ENCODE results near the gene TUBGCP5. TPM values are rescaled to one million over a fixed set of nuclear protein-coding genes. Genes with fewer than 3 reads are reported as not detected.
"Not testable (repeated sequence)": the region's sequence is repeated elsewhere in the genome, so short reads cannot be mapped to it uniquely, and the experiment has no call there.

Gene TUBGCP5
- total RNA-seq, 2 donors from 2014 or later, result 23.0 to 24.7 TPM

DNA sequence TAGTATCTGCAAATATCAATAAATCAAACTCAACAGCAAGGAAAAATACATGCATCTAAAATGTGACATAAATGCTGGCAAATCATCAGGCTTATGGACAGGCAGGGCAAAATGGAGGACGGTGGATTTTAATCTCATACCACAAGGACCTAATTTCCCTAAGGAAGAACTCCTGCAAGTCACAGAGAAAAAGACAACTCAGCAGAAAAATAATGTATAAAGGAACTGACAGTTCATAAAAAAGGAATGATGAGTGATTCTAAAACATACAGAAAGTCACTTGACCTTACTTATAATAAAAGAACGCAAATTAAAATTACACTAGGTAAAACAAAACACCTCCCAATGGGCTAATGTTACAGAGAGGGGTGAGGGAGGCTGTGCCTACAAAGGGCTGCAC lies 17.2 kb downstream of the TUBGCP5 start:
- Mint-ChIP-seq H3K27ac (no peak overlapping the region), H3K36me3 (ENCODE audit: low read depth) (peaks cover 60% of the 10 kb centered on the region), H3K9me3 (no peaks in the 10 kb centered on the region), H3K27me3 (ENCODE audit: insufficient read depth) (no peaks in the 10 kb centered on the region), H3K4me1 (no peaks in the 10 kb centered on the region), H3K4me3 (no peak overlapping the region)
- Histone ChIP-seq H3K9me3 (ENCODE audit: control insufficient read depth, low read length) (no peaks in the 10 kb centered on the region), H3K4me3 (ENCODE audit: low read length) (no peak overlapping the region), H3K36me3 (ENCODE audit: control insufficient read depth, insufficient read depth, low read length) (peaks cover 88% of the 10 kb centered on the region), H3K9ac (ENCODE audit: extremely low read depth, low read length, poor library complexity, severe bottlenecking) (no peak overlapping the region), H3K27ac (ENCODE audit: low read depth, low read length) (no peak overlapping the region), H3K4me1 (ENCODE audit: control insufficient read depth, insufficient read depth, low read length) (no peaks in the 10 kb centered on the region), H3K27me3 (ENCODE audit: control insufficient read depth, insufficient read depth, low read length, poor library complexity, severe bottlenecking) (no peaks in the 10 kb centered on the region)
- 90% methylated on average over 1 of the region's 2 CpGs; no CpG with 5 or more reads in 1 of the 2 experiments for WGBS, 2 experiments (ENCODE audit: insufficient coverage in 1 of 2, insufficient read length in 1 of 2)
- no peak for DNase-seq
- TF ChIP-seq, protein P1, sequence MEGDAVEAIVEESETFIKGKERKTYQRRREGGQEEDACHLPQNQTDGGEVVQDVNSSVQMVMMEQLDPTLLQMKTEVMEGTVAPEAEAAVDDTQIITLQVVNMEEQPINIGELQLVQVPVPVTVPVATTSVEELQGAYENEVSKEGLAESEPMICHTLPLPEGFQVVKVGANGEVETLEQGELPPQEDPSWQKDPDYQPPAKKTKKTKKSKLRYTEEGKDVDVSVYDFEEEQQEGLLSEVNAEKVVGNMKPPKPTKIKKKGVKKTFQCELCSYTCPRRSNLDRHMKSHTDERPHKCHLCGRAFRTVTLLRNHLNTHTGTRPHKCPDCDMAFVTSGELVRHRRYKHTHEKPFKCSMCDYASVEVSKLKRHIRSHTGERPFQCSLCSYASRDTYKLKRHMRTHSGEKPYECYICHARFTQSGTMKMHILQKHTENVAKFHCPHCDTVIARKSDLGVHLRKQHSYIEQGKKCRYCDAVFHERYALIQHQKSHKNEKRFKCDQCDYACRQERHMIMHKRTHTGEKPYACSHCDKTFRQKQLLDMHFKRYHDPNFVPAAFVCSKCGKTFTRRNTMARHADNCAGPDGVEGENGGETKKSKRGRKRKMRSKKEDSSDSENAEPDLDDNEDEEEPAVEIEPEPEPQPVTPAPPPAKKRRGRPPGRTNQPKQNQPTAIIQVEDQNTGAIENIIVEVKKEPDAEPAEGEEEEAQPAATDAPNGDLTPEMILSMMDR (conservative IDR thresholded peaks at IDR 0.05), result no peak

DNA sequence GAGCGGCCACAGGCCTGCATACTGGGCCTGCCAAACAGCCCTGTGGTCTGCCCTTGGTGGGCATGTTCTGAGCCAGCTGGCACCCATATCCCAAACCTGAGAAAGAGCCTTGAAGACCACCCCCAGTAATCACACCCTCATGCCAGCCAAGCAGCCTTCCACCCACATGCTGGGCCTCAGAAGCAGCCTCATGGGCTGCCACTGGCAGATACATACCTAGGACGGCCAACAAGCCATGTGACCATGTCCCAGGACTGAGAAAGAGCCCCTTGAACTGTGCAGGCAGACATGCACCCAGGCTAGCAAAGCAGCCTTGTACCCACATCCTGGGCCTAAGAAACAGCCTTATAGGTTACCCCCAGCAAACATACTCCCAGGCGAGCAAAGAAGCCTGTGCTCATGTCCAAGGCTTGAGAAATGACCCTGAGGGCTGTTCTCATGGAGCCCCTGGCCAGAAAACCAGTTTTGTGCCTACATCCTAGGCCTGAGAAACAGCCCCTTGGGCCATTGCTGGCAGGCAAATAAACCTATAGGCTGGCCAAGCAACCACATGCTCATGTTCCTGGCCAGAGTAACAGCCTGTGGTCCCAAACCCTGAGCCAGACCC lies 24.9 kb downstream of the TUBGCP5 start:
- Histone ChIP-seq H3K36me3 (ENCODE audit: control insufficient read depth, insufficient read depth, low read length) (peaks cover 70% of the 10 kb centered on the region), H3K27me3 (ENCODE audit: control insufficient read depth, insufficient read depth, low read length, poor library complexity, severe bottlenecking) (no peaks in the 10 kb centered on the region), H3K9ac (ENCODE audit: extremely low read depth, low read length, poor library complexity, severe bottlenecking) (no peak overlapping the region), H3K4me1 (ENCODE audit: control insufficient read depth, insufficient read depth, low read length) (no peaks in the 10 kb centered on the region), H3K9me3 (ENCODE audit: control insufficient read depth, low read length) (no peaks in the 10 kb centered on the region), H3K27ac (ENCODE audit: low read depth, low read length) (no peak overlapping the region), H3K4me3 (ENCODE audit: low read length) (no peak overlapping the region)
- Mint-ChIP-seq H3K9me3 (no peaks in the 10 kb centered on the region), H3K27ac (no peak overlapping the region), H3K4me1 (no peaks in the 10 kb centered on the region), H3K27me3 (ENCODE audit: insufficient read depth) (no peaks in the 10 kb centered on the region), H3K4me3 (no peak overlapping the region), H3K36me3 (ENCODE audit: low read depth) (peaks cover 62% of the 10 kb centered on the region)
- TF ChIP-seq, protein P1 (conservative IDR thresholded peaks at IDR 0.05), result no peak
- no peak for DNase-seq
- 89 to 93% methylated on average over 1 to 3 of the region's 3 CpGs for WGBS, 2 experiments (ENCODE audit: insufficient coverage in 1 of 2, insufficient read length in 1 of 2)

DNA sequence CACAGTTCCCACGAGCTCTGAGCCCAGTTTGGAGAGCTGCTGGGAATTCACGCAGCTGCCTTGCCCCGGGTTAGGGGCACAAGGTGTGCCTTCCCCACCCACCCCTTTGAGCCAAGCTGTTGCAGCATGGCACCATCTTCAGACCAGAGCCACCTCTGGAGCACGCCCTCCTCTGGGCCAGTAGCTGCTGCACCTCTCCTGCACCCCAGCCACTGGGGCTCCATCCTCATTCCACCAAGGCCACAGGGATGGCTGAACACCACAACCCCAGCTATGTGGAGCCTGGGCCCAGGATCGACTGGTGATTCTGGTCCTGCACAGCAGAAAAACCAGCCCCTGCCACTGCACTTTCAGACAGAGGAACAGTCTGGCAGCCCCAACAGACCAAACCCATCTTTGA lies 25.7 kb downstream of the TUBGCP5 start:
- Histone ChIP-seq H3K9ac (ENCODE audit: extremely low read depth, low read length, poor library complexity, severe bottlenecking) (no peak overlapping the region), H3K4me3 (ENCODE audit: low read length) (no peak overlapping the region), H3K27ac (ENCODE audit: low read depth, low read length) (no peak overlapping the region), H3K4me1 (ENCODE audit: control insufficient read depth, insufficient read depth, low read length) (no peaks in the 10 kb centered on the region), H3K27me3 (ENCODE audit: control insufficient read depth, insufficient read depth, low read length, poor library complexity, severe bottlenecking) (no peaks in the 10 kb centered on the region), H3K9me3 (ENCODE audit: control insufficient read depth, low read length) (no peaks in the 10 kb centered on the region), H3K36me3 (ENCODE audit: control insufficient read depth, insufficient read depth, low read length) (peaks cover 70% of the 10 kb centered on the region)
- Mint-ChIP-seq H3K36me3 (ENCODE audit: low read depth) (peaks cover 61% of the 10 kb centered on the region), H3K4me1 (no peaks in the 10 kb centered on the region), H3K9me3 (no peaks in the 10 kb centered on the region), H3K4me3 (no peak overlapping the region), H3K27ac (no peak overlapping the region), H3K27me3 (ENCODE audit: insufficient read depth) (no peaks in the 10 kb centered on the region)
- 95% methylated on average over 5 of the region's 5 CpGs; no CpG with 5 or more reads in 1 of the 2 experiments for WGBS, 2 experiments (ENCODE audit: insufficient coverage in 1 of 2, insufficient read length in 1 of 2)
- no peak for DNase-seq
- TF ChIP-seq, protein P1 (conservative IDR thresholded peaks at IDR 0.05), result no peak

DNA sequence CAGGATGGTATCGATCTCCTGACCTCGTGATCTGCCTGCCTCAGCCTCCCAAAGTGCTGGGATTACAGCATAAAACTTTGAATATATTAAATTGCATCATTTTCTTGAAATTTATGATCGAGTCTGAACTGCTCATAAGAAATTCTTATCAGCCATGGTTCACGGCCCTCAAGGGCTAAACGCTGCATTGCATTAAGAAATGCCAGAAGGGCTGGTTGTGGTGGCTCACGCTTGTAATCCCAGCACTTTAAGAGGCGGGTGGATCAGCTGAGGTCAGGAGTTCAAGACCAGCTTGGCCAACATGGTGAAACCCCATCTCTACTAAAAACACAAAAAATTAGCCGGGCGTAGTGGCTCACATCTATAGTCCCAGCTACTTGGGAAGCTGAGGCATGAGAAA lies 26.8 kb downstream of the TUBGCP5 start:
- H3K4me1 ChIP-seq (ENCODE audit: control insufficient read depth, insufficient read depth, low read length); H3K27me3 Mint-ChIP-seq (ENCODE audit: insufficient read depth); H3K4me3 ChIP-seq (ENCODE audit: low read length); H3K27ac Mint-ChIP-seq; H3K27ac ChIP-seq (ENCODE audit: low read depth, low read length); H3K27me3 ChIP-seq (ENCODE audit: control insufficient read depth, insufficient read depth, low read length, poor library complexity, severe bottlenecking); H3K4me1 Mint-ChIP-seq; DNase-seq; H3K9me3 ChIP-seq (ENCODE audit: control insufficient read depth, low read length); H3K9me3 Mint-ChIP-seq; H3K9ac ChIP-seq (ENCODE audit: extremely low read depth, low read length, poor library complexity, severe bottlenecking); H3K4me3 Mint-ChIP-seq: not testable (repeated sequence)
- H3K36me3 Mint-ChIP-seq (ENCODE audit: low read depth), result peaks cover 59% of the 10 kb centered on the region
- peaks cover 66% of the 10 kb centered on the region for H3K36me3 ChIP-seq (ENCODE audit: control insufficient read depth, insufficient read depth, low read length)
- 91 to 95% methylated on average over 9 of the region's 9 CpGs for WGBS, 2 experiments (ENCODE audit: insufficient coverage in 1 of 2, insufficient read length in 1 of 2)

Data from endodermal cell (in vitro differentiated cells).